GM21515 (cell line): ENCODE results near the gene FAM234B.

Experiments used
- ATAC-seq: cut with Tn5 transposase; IDR thresholded peaks from one replicate; pipeline ENCODE4 v1.9.1; 2021; ENCODE audit not compliant: unreplicated experiment

Gene FAM234B

GRCh38 chr12:13044002-13044905 is at the start of gene FAM234B:
FAM234B (plus strand) TSS chr12:13044381; CDS start chr12:13044404, 23 bp downstream.
- ATAC-seq, result peak; percentile 81

GRCh38 chr12:12995088-12995487 is 49.1 kb upstream of the FAM234B start:
- ATAC-seq, result no peak

GRCh38 chr12:12996209-12996608 is 48.0 kb upstream of the FAM234B start:
- ATAC-seq, result no peak

GRCh38 chr12:12997156-12997555 is 47.0 kb upstream of the FAM234B start:
- no peak for ATAC-seq

- ATAC-seq, result no peak
These were observed 46.4 kb upstream of the FAM234B start for GRCh38 chr12:12997734-12998133.

- no peak for ATAC-seq
These were observed 45.9 kb upstream of the FAM234B start for GRCh38 chr12:12998248-12998647.

GRCh38 chr12:12999271-12999958 is 44.8 kb upstream of the FAM234B start:
- ATAC-seq, result no peak

- ATAC-seq, result peak; percentile 92
These were observed 44.1 kb upstream of the FAM234B start, which contains the start of gene HEBP1 for GRCh38 chr12:12999959-13000615. HEBP1 (minus strand) TSS chr12:13000265; CDS start chr12:13000114, 151 bp downstream.

GRCh38 chr12:13000616-13000924 is 43.6 kb upstream of the FAM234B start:
- ATAC-seq, result peak; percentile 24

- no peak for ATAC-seq
These were observed 43.0 kb upstream of the FAM234B start for GRCh38 chr12:13000925-13001774.

- no peak for ATAC-seq
These were observed 42.5 kb upstream of the FAM234B start for GRCh38 chr12:13001775-13002040.

GRCh38 chr12:13002301-13003097 is 41.7 kb upstream of the FAM234B start:
- no peak for ATAC-seq

GRCh38 chr12:13004361-13004760 is 39.8 kb upstream of the FAM234B start:
- ATAC-seq, result no peak

- ATAC-seq, result no peak
These were observed 39.2 kb upstream of the FAM234B start for GRCh38 chr12:13004986-13005385.

GRCh38 chr12:13005649-13006048 is 38.5 kb upstream of the FAM234B start:
- no peak for ATAC-seq

GRCh38 chr12:13007496-13008233 is 36.5 kb upstream of the FAM234B start:
- no peak for ATAC-seq

GRCh38 chr12:13008741-13009380 is 35.3 kb upstream of the FAM234B start:
- no peak for ATAC-seq

GRCh38 chr12:13011098-13011497 is 33.1 kb upstream of the FAM234B start:
- no peak for ATAC-seq

- no peak for ATAC-seq
These were observed 21.3 kb upstream of the FAM234B start for GRCh38 chr12:13022851-13023271.
